SU-DHL-6 (cell line): ENCODE results near the gene XRCC4.

Experiments
- H2AFZ ChIP-seq: fragments of 200-600 bp; sonication (generic); 2 replicates; pipeline ENCODE4 v1.6.1; 2014; ENCODE audit warnings: low read depth, mild to moderate bottlenecking, moderate library complexity, mixed read lengths, antibody characterized with exemption, low read length; ENCODE audit not compliant: severe bottlenecking
- H3F3A ChIP-seq: fragments of 200-600 bp; shearing (Covaris generic); 2 replicates; pipeline ENCODE4 v1.6.0; 2016; ENCODE audit warnings: antibody characterized with exemption, mild to moderate bottlenecking; ENCODE audit not compliant: insufficient read depth
- H3K27ac ChIP-seq: fragments of 200-600 bp; sonication (generic); 2 replicates; pipeline ENCODE4 v1.5.1; 2016; ENCODE audit warnings: low read depth, mild to moderate bottlenecking, low read length, moderate library complexity, mixed read lengths
- H3K27me3 ChIP-seq: fragments of 200-600 bp; sonication (generic), shearing (Covaris generic); 2 replicates; pipeline ENCODE4 v1.6.0; 2014; ENCODE audit warnings: mild to moderate bottlenecking, low read length
- H3K36me3 ChIP-seq: fragments of 200-600 bp; sonication (generic); 2 replicates; pipeline ENCODE4 v1.6.1; 2014; ENCODE audit warnings: mild to moderate bottlenecking, low read length, mixed read lengths
- H3K4me2 ChIP-seq: fragments of 300-600, 200-600 bp; shearing (Covaris generic), sonication (generic); 2 replicates; pipeline ENCODE4 v1.6.0; 2014; ENCODE audit warnings: low read length, low read depth, mild to moderate bottlenecking; ENCODE audit not compliant: poor library complexity, severe bottlenecking
- H3K4me3 ChIP-seq: fragments of 200-600 bp; sonication (generic); 2 replicates; pipeline ENCODE4 v1.5.1; 2014; ENCODE audit warnings: antibody characterized with exemption, low read length, mild to moderate bottlenecking, mixed read lengths; ENCODE audit not compliant: insufficient read depth, poor library complexity, severe bottlenecking
- H3K79me2 ChIP-seq: fragments of 200-600 bp; sonication (generic); 2 replicates; pipeline ENCODE4 v1.6.1; 2014; ENCODE audit warnings: mild to moderate bottlenecking, low read length, moderate library complexity; ENCODE audit not compliant: insufficient read depth
- H3K9ac ChIP-seq: fragments of 200-600 bp; sonication (generic); 2 replicates; pipeline ENCODE4 v1.7.0; 2014; ENCODE audit warnings: mild to moderate bottlenecking, low read length
- H3K9me2 ChIP-seq: fragments of 200-600 bp; sonication (generic); replicated peaks from 2 replicates; pipeline ENCODE4 v1.6.1; 2014; ENCODE audit warnings: low read length; ENCODE audit not compliant: insufficient read depth
- H3K9me3 ChIP-seq: fragments of 200-600 bp; sonication (generic); 2 replicates; pipeline ENCODE4 v1.6.1; 2014; ENCODE audit warnings: low read length, mixed read lengths; ENCODE audit not compliant: insufficient read depth
- H4K20me1 ChIP-seq: fragments of 200-600 bp; sonication (generic); 2 replicates; pipeline ENCODE4 v1.6.1; 2014; ENCODE audit warnings: low read depth, mild to moderate bottlenecking, antibody characterized with exemption, low read length, moderate library complexity, mixed read lengths
- CTCF ChIP-seq: fragments of 200-600 bp; sonication (generic); IDR thresholded peaks from one replicate; pipeline ENCODE4 v1.5.1; 2017; ENCODE audit warnings: antibody characterized with exemption, mild to moderate bottlenecking, low read length, moderate library complexity; ENCODE audit not compliant: insufficient read depth, poor library complexity, severe bottlenecking
- EZH2phosphoT487 ChIP-seq: fragments of 200-600 bp; sonication (generic), shearing (Covaris generic); conservative IDR thresholded peaks from 2 replicates; pipeline ENCODE4 v1.6.1; 2018; ENCODE audit warnings: mild to moderate bottlenecking, antibody characterized with exemption, low read length, moderate library complexity, mixed read lengths

Gene XRCC4

GRCh38 chr5:83077662-83078261, 415 bp downstream of the XRCC4 start:
- peaks cover 69% of the 10 kb centered on the region for H3K79me2 ChIP-seq
- no peaks in the 10 kb centered on the region for H3K27me3 ChIP-seq
- peak overlapping the region; percentile 88 for H3K9ac ChIP-seq
- H3F3A ChIP-seq: no peaks in the 10 kb centered on the region
- H2AFZ ChIP-seq: peak overlapping the region; percentile 85
- peak overlapping the region; percentile 91 for H3K4me2 ChIP-seq
- peak overlapping the region; percentile 97 for H3K4me3 ChIP-seq
- no peaks in the 10 kb centered on the region for H3K9me2 ChIP-seq
- H3K36me3 ChIP-seq: no peaks in the 10 kb centered on the region; the same call in 1 of the 2 replicates
- H4K20me1 ChIP-seq: peaks cover 4% of the 10 kb centered on the region; the same call in 1 of the 2 replicates
- peak overlapping the region; percentile 75 for H3K27ac ChIP-seq
- no peaks in the 10 kb centered on the region for H3K9me3 ChIP-seq
- TF ChIP-seq CTCF: no peak
- TF ChIP-seq EZH2phosphoT487: no peak

- no peak overlapping the region for H3K4me3 ChIP-seq
- no peaks in the 10 kb centered on the region for H3K36me3 ChIP-seq
- no peak overlapping the region for H3K9ac ChIP-seq
- no peak for TF ChIP-seq EZH2phosphoT487
- TF ChIP-seq CTCF: no peak
- no peak overlapping the region for H2AFZ ChIP-seq
- H3K27me3 ChIP-seq: no peaks in the 10 kb centered on the region
- H3K4me2 ChIP-seq: no peak overlapping the region
- no peaks in the 10 kb centered on the region for H3K9me2 ChIP-seq
- no peaks in the 10 kb centered on the region for H3K9me3 ChIP-seq
- H3F3A ChIP-seq: no peaks in the 10 kb centered on the region
- H4K20me1 ChIP-seq: no peaks in the 10 kb centered on the region
- H3K27ac ChIP-seq: no peak overlapping the region
- H3K79me2 ChIP-seq: peaks cover 23% of the 10 kb centered on the region; the same call in 1 of the 2 replicates
These were observed 5.4 kb downstream of the XRCC4 start for GRCh38 chr5:83082750-83083149.

GRCh38 chr5:83084336-83084735, 7.0 kb downstream of the XRCC4 start:
- Histone ChIP-seq H3K36me3 (no peaks in the 10 kb centered on the region), H3K4me3 (no peak overlapping the region), H3K9me2 (no peaks in the 10 kb centered on the region), H3K79me2 (peaks cover 9% of the 10 kb centered on the region; the same call in 1 of the 2 replicates), H4K20me1 (no peaks in the 10 kb centered on the region), H3K4me2 (no peak overlapping the region), H3K27me3 (no peaks in the 10 kb centered on the region), H3F3A (no peaks in the 10 kb centered on the region), H3K9me3 (no peaks in the 10 kb centered on the region), H2AFZ (no peak overlapping the region), H3K27ac (no peak overlapping the region), H3K9ac (no peak overlapping the region)
- no peak for TF ChIP-seq EZH2phosphoT487
- no peak for TF ChIP-seq CTCF
